Activated CD4-positive, CD25-positive, alpha-beta regulatory T cell treated with anti-CD3 and anti-CD28 coated beads, Interleukin-2, amount 50 U/mL, for 16 hours (primary cell): Measurements from ENCODE around the gene WASL.

Experiments used
- DNase-seq: peaks from one replicate; pipeline ENCODE4 v3.0.0-alpha.2; 2020; ENCODE audit warnings: low read depth, low spot score

Gene WASL

DNA sequence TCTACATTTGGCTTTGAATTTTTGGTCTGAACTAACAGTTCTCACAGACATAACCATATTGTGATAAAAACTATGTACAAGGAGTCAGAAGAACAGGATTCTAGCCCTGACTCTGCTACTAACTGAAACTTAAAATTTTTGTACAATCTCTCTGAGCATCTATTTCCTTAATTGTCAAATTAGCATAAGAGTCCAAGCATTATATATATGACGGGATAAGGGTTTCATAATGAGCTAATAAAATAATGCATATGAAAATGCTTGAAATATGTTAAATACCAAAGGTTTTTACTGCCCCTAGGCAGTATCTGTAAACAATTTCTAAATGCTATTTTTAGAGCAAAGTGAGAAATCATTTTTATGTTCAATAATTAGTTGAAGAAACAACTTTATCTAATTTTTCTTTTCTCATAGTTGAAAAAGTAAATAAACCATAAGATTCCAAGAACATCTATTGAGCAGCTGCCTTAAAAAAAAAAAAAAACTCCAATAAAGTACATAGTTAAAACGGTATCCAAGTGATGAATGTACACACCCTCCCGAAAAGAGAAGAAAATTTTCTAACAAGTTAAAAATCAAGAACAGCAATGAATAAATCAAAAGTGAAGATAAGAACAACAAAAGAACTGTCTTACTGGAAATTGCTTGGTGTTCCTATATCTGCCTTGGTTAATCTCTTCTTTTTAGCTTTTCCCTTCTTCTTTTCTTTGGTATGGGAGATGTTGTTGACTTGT is 52.7 kb downstream of the WASL start:
- no peak for DNase-seq

DNA sequence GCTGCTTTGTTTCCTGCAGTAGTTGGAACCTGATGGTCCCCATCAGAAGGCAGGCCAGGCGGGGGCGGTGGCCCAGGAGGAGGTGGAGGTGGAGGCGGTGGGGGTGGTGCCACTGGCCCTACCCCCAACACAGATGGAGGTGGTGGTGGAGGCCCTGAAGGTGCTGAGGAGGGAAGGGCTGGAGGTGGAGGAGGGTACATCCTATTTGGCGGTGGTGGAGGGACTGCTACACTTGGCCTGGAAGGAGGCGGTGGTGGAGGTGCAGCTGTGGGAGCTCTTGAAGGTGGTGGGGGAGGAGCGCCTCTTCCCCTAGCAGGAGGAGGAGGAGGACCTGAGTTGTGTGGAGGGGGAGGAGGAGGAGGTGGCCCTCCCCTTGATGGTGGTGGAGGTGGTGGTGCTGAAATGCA is 56.3 kb downstream of the WASL start:
- DNase-seq, result no peak

DNA sequence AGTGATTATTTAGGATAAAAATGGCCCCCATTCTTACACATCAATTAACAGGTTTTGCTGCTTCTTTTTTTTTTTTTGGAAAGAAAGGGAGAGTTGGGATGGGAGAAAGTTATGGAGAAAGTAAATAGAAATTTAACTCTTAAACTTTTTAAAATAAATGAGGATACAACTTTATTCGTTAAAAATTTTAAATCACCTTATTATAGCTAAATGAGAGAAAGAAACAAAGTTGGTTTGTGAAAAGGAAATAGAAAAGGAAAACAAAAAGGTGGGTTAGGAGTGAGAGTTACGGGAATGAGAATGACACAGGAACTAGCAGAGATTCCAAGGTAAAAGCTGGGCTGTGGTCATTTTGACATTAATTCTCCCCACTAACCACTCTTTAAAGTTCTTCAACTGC is 58.3 kb downstream of the WASL start:
- no peak for DNase-seq

DNA sequence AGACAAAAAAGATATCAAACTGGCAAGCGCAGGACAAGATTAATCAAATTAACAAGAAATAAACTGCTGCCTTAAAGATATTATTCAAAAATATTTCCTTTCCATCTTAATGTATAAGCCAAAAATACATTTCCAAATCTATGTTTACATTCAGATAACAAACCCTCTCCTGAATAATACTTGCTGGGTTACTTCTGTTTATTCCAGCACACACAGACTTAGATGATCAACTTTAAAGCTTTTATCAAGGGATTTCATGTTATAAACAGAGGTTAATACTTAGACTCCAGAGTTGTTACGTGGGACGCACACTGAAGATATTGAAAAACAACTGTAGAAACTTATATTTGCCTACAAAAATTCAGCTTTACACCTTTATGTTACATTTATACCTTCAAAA is 59.6 kb downstream of the WASL start:
- DNase-seq, result no peak

DNA sequence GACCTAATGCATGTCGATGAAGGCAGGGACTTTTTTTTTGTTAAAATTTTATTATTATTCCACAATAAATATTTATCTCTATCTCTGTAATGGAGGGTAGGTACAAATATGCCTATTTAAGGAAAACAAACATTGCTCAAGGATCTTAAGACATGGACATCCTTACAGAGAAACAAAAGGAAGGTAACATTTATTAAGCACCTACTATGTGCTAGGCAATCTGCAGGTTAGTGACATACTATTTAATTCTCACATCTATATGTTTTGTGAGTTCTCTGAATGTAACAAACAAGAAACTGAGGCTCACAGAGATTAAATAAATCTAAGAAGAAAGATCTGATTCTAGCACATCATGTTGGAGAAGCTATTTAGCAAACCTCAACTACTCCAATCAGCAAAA is 61.1 kb downstream of the WASL start:
- DNase-seq, result no peak

DNA sequence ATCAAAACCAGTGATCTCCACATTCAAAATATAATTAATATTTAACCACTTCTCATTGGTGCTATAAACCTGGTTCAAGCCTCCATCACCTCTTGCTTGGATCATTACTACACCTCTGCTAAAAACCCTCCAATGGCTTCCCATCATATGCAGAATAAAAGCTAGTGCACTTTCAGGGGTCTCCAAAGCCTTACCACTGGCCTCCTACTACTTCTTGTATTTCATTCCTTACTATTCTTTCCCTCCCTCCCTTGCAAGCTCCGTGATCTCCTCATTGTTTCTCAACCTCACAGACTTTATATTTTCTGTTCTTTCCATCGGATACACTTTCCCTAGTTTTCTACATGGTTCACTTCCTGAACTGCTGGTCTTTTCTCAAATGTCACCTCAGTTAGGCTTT is 61.6 kb downstream of the WASL start:
- no peak for DNase-seq

DNA sequence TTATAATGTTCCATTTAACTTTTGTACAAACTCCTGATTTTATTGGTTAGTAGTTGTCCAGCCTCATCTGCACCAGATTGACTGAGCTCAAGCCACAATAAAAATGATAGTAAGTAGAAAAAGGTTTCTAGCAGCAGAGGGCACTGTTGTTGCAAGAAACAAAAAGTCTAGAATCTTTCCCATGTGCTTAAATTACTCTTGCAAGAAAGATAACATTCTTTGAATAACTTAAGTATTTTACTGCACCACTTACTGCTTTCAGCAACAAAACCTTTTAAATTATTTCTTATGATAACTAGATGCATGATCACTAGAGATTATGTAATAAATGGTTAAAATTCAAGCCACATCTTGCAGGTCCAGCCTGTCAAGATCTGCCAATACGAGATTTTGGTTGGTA is 66.1 kb downstream of the WASL start:
- no peak for DNase-seq

DNA sequence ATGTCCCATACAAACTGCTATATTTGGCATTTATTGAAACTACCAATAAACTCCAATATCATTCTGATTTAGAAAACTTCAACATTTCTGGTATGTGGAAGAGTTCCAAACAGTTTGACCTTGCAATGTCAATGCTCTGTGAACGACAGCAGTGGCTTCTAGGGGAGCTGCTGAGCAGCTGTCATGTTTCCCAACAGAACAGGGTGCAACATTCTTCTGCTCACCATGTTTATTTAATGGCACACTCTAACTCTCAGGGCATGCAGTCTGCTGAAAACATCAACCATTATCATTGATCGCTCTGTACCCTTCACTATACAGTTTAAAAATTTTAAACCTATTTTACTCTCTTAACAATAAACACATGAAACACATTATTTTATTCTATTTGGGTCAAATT is 67.2 kb downstream of the WASL start:
- no peak for DNase-seq

DNA sequence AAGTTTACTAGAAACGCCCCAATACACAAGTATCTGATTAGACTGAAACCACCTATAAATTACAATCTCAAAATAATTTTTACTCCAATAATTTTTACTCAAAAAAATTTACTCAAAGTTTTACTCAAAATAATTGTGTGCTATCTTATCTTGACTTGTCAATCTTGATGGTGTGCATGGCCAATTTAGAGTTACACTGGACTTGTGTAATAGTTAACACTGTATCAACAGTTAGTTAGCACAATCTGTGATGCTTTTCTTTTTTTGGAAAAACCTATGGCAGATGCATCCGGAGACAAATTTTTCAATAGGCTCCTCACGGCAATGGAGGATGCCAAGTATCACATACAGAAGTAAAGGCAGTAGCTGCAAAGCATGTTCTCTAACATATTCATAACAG is 68.2 kb downstream of the WASL start:
- no peak for DNase-seq

DNA sequence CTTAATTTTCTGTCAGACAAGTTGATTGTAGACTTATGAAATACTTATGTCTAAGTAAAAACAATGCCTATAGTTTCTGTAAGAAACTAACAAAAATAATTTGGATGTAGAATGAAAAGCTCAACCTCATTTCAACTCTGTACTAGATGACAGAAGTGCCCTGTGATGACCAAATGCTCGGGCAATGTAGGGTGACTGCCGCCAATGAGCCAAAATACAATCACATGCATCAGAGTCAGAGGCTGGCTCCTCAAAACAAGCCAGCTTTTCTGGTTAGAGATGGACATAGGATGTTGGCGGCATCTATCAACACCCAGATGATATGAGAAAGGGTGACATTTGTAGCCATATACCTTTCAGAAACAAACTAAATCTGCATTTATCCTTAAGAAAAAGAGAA is 69.2 kb downstream of the WASL start:
- DNase-seq, result no peak

DNA sequence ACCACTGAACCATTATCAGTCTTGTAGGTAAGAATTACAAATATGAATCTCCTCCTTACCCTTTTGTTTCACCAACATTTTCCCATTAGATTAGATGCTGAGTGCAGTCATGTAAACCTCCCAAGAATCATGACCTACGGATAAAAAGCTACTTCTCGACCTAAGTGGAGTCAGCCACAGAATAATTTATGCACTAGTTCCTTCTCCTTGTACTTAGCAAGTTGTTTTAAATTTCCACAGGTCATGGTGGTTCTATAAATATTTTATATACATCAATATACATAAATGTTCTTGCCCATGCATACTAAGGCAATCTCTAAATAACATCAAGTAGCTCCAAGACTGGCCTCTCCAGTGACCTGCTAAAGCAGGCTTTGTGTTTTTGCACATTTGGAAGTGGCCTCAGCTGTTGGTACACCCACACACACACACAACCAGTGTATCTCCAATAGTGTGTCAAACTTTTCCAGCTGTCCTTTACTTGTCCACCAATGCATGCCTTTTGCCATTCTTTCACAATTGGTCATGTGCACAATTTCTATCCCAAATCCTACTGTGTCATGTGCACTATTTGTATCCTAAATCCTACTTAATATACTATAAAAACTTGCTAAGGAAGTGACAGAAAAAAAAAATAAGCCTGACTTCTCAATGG is 71.6 kb downstream of the WASL start:
- no peak for DNase-seq

DNA sequence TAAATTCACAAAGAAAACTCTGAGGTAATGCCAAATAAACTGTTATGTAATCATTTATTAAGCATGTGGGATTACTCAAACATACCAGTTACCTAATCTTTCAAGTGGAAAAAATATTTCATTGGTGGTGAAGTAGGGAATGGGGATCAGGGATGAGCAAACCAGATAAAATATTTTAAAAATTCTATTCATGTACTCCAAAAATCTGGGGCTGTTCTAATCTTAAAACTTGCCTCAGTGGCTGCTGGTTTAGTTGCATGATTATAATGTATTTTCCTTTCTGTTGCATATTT is 73.7 kb downstream of the WASL start:
- no peak for DNase-seq

DNA sequence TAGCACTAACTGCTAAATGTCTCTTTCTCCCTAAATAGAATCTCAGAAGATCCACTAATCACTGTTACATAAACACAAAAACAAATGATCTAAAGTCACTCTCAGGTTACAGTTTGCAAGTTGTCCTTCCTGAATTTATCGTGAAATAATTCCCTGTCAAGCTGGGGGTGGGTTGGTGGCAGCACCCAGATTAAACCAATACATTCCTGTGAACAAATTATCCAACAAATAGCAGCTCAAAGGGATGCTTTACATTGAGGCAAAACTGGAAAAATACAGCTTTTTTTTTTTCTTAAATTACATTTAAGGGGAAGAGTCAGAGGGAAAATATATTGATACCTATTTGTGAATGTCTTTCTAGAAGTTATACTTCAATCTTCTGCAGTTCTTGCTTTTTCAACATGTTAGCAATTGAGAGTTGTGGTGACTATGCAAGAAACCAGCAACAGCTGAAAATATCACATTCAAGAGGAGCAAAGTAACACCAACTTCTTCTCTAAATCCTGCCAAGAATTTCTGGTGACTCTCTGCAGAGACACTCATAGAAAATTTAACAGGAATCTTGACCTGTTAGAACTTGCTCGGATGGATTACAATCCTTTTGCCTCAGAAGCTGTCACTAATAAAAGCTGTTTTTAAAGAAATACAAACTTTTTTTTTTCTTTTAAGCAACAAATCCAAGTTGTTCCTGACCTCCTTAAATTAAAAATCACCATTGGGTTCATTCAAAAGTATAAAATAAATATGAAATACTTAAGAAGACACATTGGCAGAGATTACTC is 74.2 kb downstream of the WASL start:
- no peak for DNase-seq

DNA sequence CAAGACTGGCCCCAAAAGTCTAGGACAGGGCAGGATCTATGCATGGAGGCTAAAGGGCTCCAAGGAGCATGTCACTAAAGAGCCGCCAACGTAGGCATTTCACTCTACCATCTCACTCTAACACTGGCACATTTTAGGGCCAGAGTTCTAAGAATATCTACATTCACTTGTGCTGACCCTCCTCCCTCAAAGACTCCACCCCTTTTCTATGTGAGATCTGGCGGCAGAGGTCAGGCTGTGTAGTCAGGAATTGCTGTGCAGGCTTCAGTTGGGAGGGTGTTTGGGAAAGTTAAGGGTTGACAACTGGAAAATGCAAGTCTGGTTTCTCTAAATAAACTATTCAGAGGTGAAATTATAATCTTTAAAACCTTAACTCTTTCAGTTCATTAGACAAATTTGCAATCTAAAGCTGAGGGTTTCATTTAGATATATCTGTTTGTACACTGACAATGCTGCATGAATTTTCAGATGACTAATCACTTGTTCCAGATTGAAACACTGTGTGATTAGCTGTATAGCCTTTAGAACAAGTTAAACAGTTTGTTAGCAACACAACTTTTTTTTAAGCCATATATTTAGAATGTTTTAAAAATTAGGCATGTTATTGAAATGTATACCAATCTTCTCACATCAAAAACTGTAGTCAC is 74.9 kb downstream of the WASL start:
- DNase-seq, result no peak

DNA sequence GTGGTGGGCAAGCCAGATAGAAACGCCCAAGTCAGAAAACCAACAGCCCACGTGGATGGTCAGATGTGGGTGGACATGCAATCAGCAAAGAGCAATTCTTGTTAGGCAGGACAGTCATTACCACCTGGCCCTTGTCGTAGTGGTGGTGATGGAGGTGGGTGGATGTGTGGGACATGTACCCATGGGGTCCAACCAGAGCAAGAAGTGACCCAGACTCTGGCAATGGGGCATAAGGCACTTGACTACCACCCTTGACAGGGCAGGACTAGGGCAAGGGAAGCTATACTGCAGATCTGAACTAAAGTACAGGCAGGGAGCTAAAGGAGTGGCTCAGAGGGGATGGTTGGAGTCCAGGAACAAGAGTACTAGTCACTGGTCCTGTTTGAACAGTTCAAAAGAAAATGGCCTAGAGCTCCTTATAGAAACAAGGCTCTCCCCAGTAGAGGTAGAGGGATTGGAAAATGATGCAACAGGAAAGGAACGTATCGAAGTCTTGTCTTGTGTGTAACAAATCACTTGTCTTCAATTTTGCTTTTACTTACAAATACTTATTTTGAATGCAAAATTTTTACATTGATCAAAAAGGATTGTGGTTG is 75.6 kb downstream of the WASL start:
- no peak for DNase-seq

DNA sequence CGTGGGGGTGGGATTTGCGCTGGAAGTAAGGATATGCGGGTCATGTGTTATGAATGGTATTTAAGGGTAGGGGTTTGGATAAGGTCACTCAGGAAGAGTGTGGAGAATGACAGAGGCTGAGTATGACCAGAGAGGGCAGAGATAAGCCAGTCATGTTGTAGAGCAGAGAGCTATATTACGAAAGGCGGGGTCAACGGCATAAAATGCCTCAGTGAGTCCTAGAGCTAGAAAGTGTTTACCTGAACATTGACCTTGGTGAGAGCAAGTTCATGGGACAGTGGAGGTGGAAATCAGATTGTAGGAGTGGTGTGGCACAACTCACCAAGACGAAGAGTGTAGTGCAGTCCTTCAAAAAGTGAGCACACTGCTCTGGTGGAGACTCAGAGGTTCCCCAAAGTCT is 79.3 kb downstream of the WASL start:
- no peak for DNase-seq

DNA sequence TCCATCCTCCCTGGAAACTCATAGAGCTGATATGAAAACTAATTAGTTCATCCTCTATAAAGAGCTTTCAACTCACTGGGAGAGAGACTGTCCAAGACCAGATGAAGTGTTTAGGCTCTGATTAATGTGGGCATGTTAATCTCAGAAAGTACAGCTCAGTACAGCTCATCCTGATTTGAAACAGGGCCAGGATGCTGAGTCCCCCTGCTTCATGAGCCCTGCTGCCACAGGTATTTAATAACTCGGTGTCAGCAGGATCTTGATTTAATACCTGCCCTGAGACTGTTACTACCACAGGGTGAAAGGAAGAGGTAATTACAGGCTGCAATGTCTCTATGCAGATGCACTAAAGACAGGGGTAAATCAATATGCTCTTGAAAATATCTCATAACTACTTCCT is 82.3 kb downstream of the WASL start:
- no peak for DNase-seq

DNA sequence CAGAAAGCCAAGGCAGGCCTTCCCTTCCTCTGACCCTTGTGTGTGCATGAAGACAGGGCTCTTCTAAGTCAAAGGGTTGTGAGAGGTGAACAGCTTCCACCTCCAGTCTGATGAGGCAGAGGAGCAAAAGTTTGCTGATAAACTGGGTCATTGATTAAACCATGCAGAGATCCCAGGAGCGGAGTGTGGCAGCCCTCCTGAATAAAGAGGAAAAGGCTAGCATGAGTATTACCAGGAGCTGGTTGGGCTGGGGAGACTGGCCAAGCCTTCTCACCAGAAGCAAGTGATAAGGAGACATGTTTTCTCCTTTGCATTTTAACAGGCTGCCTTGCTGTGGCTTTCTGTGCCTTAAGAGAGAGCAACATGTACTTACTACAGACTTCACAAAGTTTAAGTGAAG is 82.9 kb downstream of the WASL start:
- DNase-seq, result no peak

DNA sequence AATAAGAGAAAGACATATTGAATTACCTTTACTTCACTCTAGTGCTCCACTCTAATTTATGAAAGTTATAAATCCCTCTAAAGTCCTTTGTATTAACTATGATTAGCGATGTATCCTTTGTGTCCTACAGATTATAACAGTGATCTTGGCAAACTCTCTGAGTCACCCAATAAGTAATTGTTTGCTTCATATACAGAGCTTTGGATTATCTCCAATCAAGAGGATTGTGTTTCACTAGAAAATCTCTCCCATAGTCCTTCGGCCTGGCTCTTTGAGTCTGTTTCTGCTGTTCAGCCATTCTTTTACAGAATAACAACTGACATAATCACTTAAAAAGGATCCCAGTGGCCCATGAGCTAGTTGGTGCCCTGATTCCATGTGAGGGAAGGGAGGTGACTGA is 83.6 kb downstream of the WASL start:
- no peak for DNase-seq

DNA sequence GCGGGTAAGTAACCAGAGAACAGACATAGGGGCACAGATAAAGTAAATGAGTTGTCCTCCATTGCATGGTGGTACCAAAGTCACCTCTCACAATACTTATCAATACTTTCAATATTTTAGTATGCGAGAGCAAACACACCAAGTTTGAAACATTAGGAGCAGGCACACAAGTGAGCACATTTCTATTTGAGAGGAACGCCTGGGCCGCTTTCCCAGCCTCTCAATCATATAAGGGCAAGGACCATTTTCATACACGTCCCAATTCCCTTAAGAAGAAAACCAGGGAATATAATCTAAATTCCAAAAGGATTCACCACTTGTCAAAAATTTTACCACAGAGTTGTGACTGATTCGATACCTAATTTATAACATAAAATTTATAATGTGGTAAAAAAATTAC is 85.6 kb downstream of the WASL start:
- no peak for DNase-seq

DNA sequence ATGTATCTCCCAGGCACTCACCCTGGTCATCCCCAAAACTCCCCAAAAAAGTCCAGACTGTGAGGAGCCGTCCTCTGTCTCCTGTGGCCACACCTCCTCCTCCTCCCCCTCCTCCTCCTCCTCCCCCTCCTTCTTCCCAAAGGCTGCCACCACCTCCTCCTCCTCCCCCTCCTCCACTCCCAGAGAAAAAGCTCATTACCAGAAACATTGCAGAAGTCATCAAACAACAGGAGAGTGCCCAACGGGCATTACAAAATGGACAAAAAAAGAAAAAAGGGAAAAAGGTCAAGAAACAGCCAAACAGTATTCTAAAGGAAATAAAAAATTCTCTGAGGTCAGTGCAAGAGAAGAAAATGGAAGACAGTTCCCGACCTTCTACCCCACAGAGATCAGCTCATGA is 86.0 kb downstream of the WASL start:
- DNase-seq, result no peak

DNA sequence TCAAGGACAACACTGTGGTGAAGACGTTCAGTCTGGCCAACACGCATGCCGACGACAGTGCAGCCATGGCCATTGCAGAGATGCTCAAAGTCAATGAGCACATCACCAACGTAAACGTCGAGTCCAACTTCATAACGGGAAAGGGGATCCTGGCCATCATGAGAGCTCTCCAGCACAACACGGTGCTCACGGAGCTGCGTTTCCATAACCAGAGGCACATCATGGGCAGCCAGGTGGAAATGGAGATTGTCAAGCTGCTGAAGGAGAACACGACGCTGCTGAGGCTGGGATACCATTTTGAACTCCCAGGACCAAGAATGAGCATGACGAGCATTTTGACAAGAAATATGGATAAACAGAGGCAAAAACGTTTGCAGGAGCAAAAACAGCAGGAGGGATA is 86.5 kb downstream of the WASL start:
- no peak for DNase-seq
